Measurements from ENCODE around the gene RAPGEF3. TPM values are rescaled to one million over a fixed set of nuclear protein-coding genes. Genes with fewer than 3 reads are reported as not detected.

RAPGEF3 gene
- total and polyA plus RNA-seq, 9 donors = 7.5 to 20.5 (median 11.6) TPM

DNA sequence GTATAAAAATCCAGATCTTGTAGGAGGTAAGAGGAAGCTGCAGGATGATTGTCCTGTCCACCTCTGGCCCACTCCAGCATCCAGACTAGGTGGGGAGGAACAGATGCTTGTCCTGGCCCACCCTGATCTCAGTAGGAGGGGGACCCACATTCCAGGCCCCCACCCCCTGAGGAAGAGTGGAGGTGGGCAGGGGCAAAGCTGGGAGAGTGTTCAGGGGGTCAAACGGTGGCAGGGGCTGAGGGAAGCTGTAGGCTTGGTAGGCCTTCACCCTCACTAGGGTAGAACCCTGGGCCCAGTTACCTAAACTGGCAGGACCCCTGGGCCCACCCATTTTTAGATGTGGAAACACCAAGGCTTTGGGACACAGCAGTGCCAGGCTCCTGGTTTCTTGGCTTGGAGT lies 18.5 kb upstream of the RAPGEF3 start:
- no peak overlapping the region for H3K27ac ChIP-seq (ENCODE audit: low read length)
- peaks cover 44% of the 10 kb centered on the region for H3K4me1 ChIP-seq (ENCODE audit: control insufficient read depth, insufficient read depth, low read length)
- WGBS (ENCODE audit: insufficient coverage) = 57% methylated on average over 1 of the region's 1 CpG
- H3K27me3 ChIP-seq (ENCODE audit: control insufficient read depth, insufficient read depth, low read length) = peaks cover 4% of the 10 kb centered on the region
- peaks cover 15% of the 10 kb centered on the region for H3K36me3 ChIP-seq (ENCODE audit: control insufficient read depth, insufficient read depth, low read length)
- no peaks in the 10 kb centered on the region for H3K9me3 ChIP-seq (replicated peaks; ENCODE audit: control insufficient read depth, low read depth, low read length)
- H3K4me3 ChIP-seq (ENCODE audit: low read length) = no peak overlapping the region
- DNase-seq = no peak

- Histone ChIP-seq H3K9me3 (replicated peaks; ENCODE audit: control insufficient read depth, low read depth, low read length) (no peaks in the 10 kb centered on the region), H3K4me3 (ENCODE audit: low read length) (no peak overlapping the region), H3K27ac (ENCODE audit: low read length) (no peak overlapping the region), H3K4me1 (ENCODE audit: control insufficient read depth, insufficient read depth, low read length) (peaks cover 46% of the 10 kb centered on the region), H3K27me3 (ENCODE audit: control insufficient read depth, insufficient read depth, low read length) (peaks cover 5% of the 10 kb centered on the region), H3K36me3 (ENCODE audit: control insufficient read depth, insufficient read depth, low read length) (peaks cover 9% of the 10 kb centered on the region)
- WGBS (ENCODE audit: insufficient coverage) = no CpG with 5 or more reads among the region's 5 CpGs
- no peak for DNase-seq
Observed at GRCh38 chr12:47776471-47777143, 17.9 kb upstream of the RAPGEF3 start.

DNA sequence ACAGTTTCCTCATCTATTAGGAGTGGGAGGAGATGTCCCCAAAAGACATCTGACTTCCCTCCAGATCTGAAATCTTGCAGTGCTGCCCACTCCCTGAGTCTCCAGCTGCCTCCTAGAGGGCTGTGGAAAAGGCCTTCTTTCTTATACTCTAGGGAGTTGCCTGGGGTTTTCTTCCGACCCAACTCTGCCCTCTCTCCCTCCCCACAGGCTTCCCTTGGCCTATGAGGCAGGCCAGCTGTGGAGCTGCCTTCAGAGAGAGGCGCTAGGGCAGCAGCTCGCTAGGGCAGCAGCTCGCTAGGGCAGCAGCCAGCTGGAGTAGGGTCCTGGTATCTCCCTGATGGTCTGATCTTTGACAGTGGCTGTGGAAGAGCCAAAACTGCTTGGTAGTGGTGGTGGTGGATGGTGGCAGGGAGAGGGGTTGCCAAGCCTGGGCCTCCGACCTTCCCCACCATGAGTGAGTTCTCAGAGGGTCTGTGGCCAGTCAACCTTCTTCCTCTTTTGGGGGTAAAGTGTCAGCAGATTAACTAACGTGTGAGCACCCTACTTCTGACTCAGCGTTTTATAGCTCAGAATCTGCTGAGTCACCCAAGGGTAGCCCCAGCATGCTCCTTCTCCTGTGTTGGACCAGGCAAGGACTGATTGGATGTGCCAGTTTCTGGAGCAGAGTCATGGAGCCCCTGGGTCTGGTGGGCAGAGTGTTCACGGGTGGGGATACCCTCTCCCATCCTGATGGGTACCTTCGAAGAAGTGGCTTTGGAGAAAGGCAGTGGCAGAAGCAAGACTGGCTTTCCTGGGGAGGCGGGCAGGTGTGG lies 16.6 kb upstream of the RAPGEF3 start:
- H3K4me3 ChIP-seq (ENCODE audit: low read length) = no peak overlapping the region
- no peak overlapping the region for H3K27ac ChIP-seq (ENCODE audit: low read length)
- WGBS (ENCODE audit: insufficient coverage) = 68% methylated on average over 8 of the region's 10 CpGs
- H3K27me3 ChIP-seq (ENCODE audit: control insufficient read depth, insufficient read depth, low read length) = peaks cover 5% of the 10 kb centered on the region
- peaks cover 46% of the 10 kb centered on the region for H3K4me1 ChIP-seq (ENCODE audit: control insufficient read depth, insufficient read depth, low read length)
- peaks cover 3% of the 10 kb centered on the region for H3K36me3 ChIP-seq (ENCODE audit: control insufficient read depth, insufficient read depth, low read length)
- H3K9me3 ChIP-seq (replicated peaks; ENCODE audit: control insufficient read depth, low read depth, low read length) = no peaks in the 10 kb centered on the region
- DNase-seq = peak; percentile 51

DNA sequence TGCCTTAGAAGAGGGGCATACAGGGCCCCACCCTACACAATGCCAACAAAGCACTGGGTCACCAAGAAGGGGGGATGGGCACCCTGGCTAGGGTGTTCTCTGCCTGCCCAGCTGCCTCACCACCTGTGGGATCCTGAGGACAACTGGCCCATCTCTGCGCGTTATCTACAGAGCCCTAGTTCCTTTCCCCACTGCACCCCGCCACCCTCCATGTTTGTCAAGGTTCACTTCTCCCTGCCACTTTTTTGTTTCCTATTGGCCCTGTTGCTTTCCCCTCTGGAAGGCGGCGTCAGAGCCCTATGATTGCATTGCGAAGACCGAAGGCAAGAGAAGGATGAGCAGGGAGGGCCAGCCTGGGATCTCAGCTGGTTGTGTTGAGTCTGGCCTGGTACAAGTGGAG lies 16.0 kb upstream of the RAPGEF3 start:
- H3K4me1 ChIP-seq (ENCODE audit: control insufficient read depth, insufficient read depth, low read length) = peaks cover 46% of the 10 kb centered on the region
- no peaks in the 10 kb centered on the region for H3K9me3 ChIP-seq (replicated peaks; ENCODE audit: control insufficient read depth, low read depth, low read length)
- no peaks in the 10 kb centered on the region for H3K36me3 ChIP-seq (ENCODE audit: control insufficient read depth, insufficient read depth, low read length)
- no peak overlapping the region for H3K27ac ChIP-seq (ENCODE audit: low read length)
- peaks cover 5% of the 10 kb centered on the region for H3K27me3 ChIP-seq (ENCODE audit: control insufficient read depth, insufficient read depth, low read length)
- no peak for DNase-seq
- WGBS (ENCODE audit: insufficient coverage) = 100% methylated on average over 3 of the region's 7 CpGs
- no peak overlapping the region for H3K4me3 ChIP-seq (ENCODE audit: low read length)

- Histone ChIP-seq H3K9me3 (replicated peaks; ENCODE audit: control insufficient read depth, low read depth, low read length) (no peaks in the 10 kb centered on the region), H3K27ac (ENCODE audit: low read length) (no peak overlapping the region)
Observed at GRCh38 chr12:47773858-47774580, 15.3 kb upstream of the RAPGEF3 start.

GRCh38 chr12:47773062-47773857 lies 14.6 kb upstream of the RAPGEF3 start, which contains the start of gene SLC48A1:
Gene SLC48A1, plus strand, starts transcription at chr12:47773238. Its CDS starts 67 bp downstream, at chr12:47773305.
- Histone ChIP-seq H3K27me3 (ENCODE audit: control insufficient read depth, insufficient read depth, low read length) (peaks cover 5% of the 10 kb centered on the region), H3K4me3 (ENCODE audit: low read length) (peak within 1 kb of the TSS; percentile 59), H3K9me3 (replicated peaks; ENCODE audit: control insufficient read depth, low read depth, low read length) (no peaks in the 10 kb centered on the region), H3K4me1 (ENCODE audit: control insufficient read depth, insufficient read depth, low read length) (peaks cover 39% of the 10 kb centered on the region), H3K36me3 (ENCODE audit: control insufficient read depth, insufficient read depth, low read length) (no peaks in the 10 kb centered on the region), H3K27ac (ENCODE audit: low read length) (peak within 1 kb of the TSS; percentile 42)
- WGBS (ENCODE audit: insufficient coverage) = under 1% methylated on average over 82 of the region's 106 CpGs
- DNase-seq = peak; percentile 83

More at GRCh38 chr12:47773858-47774580, 15.3 kb upstream of the RAPGEF3 start:
- Histone ChIP-seq H3K4me1 (ENCODE audit: control insufficient read depth, insufficient read depth, low read length) (peaks cover 44% of the 10 kb centered on the region), H3K36me3 (ENCODE audit: control insufficient read depth, insufficient read depth, low read length) (no peaks in the 10 kb centered on the region), H3K4me3 (ENCODE audit: low read length) (peak overlapping the region; percentile 47), H3K27me3 (ENCODE audit: control insufficient read depth, insufficient read depth, low read length) (peaks cover 5% of the 10 kb centered on the region)
- WGBS (ENCODE audit: insufficient coverage) = no CpG with 5 or more reads among the region's 14 CpGs
- no peak for DNase-seq

DNA sequence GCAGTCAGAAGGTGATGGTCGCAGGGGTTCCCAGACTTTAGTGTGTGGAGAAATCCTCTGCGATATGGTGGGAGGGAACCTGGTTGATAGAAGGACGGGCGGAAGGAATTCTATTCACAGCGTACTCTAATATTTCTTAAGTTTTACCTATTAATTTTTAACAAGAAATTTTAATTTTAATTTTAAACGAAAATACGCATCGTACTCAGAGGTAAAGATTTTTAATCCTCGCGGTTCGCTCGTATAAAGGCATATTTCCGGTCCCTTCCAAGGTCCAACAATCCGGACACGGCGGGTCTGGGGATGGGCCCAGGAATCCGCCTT lies 14.0 kb upstream of the RAPGEF3 start:
- DNase-seq = no peak
- 0% methylated on average over 9 of the region's 17 CpGs for WGBS (ENCODE audit: insufficient coverage)
- Histone ChIP-seq H3K4me1 (ENCODE audit: control insufficient read depth, insufficient read depth, low read length) (peaks cover 34% of the 10 kb centered on the region), H3K36me3 (ENCODE audit: control insufficient read depth, insufficient read depth, low read length) (no peaks in the 10 kb centered on the region), H3K4me3 (ENCODE audit: low read length) (peak overlapping the region; percentile 59), H3K27ac (ENCODE audit: low read length) (peak overlapping the region; percentile 42), H3K9me3 (replicated peaks; ENCODE audit: control insufficient read depth, low read depth, low read length) (no peaks in the 10 kb centered on the region), H3K27me3 (ENCODE audit: control insufficient read depth, insufficient read depth, low read length) (peaks cover 5% of the 10 kb centered on the region)

GRCh38 chr12:47772094-47772660 lies 13.5 kb upstream of the RAPGEF3 start:
- Histone ChIP-seq H3K27ac (ENCODE audit: low read length) (no peak overlapping the region), H3K27me3 (ENCODE audit: control insufficient read depth, insufficient read depth, low read length) (peaks cover 5% of the 10 kb centered on the region), H3K4me1 (ENCODE audit: control insufficient read depth, insufficient read depth, low read length) (peaks cover 29% of the 10 kb centered on the region), H3K4me3 (ENCODE audit: low read length) (peak overlapping the region; percentile 59), H3K9me3 (replicated peaks; ENCODE audit: control insufficient read depth, low read depth, low read length) (no peaks in the 10 kb centered on the region), H3K36me3 (ENCODE audit: control insufficient read depth, insufficient read depth, low read length) (no peaks in the 10 kb centered on the region)
- 63% methylated on average over 5 of the region's 13 CpGs for WGBS (ENCODE audit: insufficient coverage)
- DNase-seq = no peak

GRCh38 chr12:47771304-47771703 lies 12.6 kb upstream of the RAPGEF3 start:
- no peak for DNase-seq
- peaks cover 5% of the 10 kb centered on the region for H3K27me3 ChIP-seq (ENCODE audit: control insufficient read depth, insufficient read depth, low read length)
- H3K27ac ChIP-seq (ENCODE audit: low read length) = no peak overlapping the region
- no peak overlapping the region for H3K4me3 ChIP-seq (ENCODE audit: low read length)
- peaks cover 24% of the 10 kb centered on the region for H3K4me1 ChIP-seq (ENCODE audit: control insufficient read depth, insufficient read depth, low read length)
- no peaks in the 10 kb centered on the region for H3K36me3 ChIP-seq (ENCODE audit: control insufficient read depth, insufficient read depth, low read length)
- H3K9me3 ChIP-seq (replicated peaks; ENCODE audit: control insufficient read depth, low read depth, low read length) = no peaks in the 10 kb centered on the region
- 87% methylated on average over 3 of the region's 6 CpGs for WGBS (ENCODE audit: insufficient coverage)
